Activated CD4-positive, alpha-beta T cell treated with anti-CD3 and anti-CD28 coated beads, Interleukin-2, amount 50 U/mL, for 4 hours (primary cell): Measurements from ENCODE around the gene SCAMP4.

Experiments used
- DNase-seq, 2 experiments: peaks; one replicate each; pipeline ENCODE4 v3.0.0-alpha.2; 2020

The SCAMP4 gene

GRCh38 chr19:1914826-1915341 is 9.7 kb downstream of the SCAMP4 start:
- DNase-seq, result no peak

GRCh38 chr19:1917146-1917545 is 11.9 kb downstream of the SCAMP4 start:
- DNase-seq, result no peak

- DNase-seq, result no peak
These were observed 12.7 kb downstream of the SCAMP4 start for GRCh38 chr19:1917926-1918325.

DNA sequence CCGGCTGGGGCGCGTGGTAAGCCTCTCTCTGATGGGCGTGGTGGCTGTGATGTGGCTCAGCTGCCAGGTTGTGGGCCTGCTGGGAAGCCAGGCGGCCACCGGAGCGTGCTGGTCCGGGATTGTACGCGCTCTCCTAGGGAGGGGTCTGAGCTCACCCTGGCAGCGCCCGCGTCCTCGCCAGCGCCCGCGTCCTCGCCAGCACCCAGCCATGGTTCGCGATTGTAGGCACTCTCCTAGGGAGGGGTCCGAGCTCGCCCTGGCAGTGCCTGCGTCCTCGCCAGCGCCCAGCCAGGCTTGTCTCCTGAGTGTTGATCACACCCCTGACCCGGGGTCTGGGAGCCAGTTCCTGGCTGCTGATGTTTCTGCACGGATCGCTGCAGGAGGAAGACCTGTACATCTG is 13.8 kb downstream of the SCAMP4 start:
- DNase-seq, result no peak

- no peak for DNase-seq
These were observed 15.4 kb downstream of the SCAMP4 start for GRCh38 chr19:1920644-1921043.

DNA sequence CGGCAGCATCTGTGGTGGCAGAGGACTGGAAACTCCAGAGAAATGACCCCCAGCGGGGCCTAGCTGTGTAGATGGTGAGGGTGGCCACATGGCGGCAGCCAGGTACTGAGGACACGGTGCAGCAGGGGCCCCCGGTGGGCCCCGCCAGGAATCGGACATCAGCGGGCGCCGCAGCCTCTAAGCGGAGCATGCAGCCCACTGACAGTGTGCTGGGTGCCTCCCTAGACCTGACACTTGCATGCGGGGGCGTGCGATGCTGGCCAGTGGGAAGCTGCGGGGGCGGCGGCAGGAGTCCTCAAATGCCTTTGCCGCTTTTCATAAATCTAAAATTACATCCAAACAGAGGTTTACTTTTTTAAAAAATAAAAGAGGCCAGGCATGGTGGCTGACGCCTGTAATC is 16.1 kb downstream of the SCAMP4 start:
- DNase-seq, result no peak

- no peak for DNase-seq
These were observed 16.6 kb downstream of the SCAMP4 start for GRCh38 chr19:1921825-1922224.

DNA sequence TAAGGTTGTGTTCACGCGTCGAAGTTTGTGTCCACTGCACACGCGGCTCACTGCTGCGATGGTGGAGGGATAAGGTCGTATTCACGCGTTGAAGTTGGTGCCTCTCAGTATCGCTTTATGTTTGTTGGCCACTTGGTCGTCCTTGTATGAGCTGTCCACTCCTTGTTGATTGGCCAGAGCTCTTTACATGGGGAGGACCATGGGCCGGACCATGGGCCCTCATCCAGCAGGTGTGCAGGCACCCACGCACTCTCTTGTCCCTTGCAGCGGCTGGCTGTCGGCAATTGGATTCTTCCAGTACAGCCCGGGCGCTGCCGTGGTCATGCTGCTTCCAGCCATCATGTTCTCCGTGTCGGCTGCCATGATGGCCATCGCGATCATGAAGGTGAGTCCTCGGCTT is 17.6 kb downstream of the SCAMP4 start:
- DNase-seq, result no peak

- DNase-seq, result peak in 1 of 2 experiments; percentile 47
These were observed 18.1 kb downstream of the SCAMP4 start for GRCh38 chr19:1923319-1923718.

DNA sequence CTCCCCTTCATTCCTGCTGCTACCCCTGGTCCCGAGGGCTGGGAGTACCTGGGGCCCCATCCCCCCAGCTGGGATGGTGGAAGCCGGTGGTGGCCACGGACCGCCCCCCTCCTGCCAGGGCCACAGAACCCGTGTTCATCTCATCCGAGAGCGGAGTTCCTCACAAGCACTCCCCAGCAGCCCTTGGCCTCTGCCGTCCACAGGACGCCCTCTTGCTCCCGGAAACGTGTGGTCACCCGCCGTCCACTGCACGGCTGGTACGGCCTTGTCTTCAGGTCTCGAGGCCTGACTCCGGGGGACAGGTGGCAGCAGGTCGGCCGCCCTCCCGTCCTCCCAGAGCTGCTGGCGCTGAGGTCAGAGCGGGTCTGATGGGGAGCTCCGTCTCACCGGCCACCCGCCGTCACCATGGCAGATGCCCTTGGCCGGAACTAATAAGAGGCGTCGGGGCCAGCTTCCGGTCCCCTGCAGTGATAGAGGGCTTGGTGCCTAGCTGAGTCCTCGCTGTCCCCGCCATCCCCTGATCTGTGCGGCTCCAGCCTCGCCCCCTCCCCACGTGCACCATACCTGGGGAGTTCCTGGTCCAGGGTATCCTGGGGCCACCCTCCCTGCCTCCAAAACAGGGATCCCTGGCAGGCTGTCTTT is 19.2 kb downstream of the SCAMP4 start:
- DNase-seq, result no peak

DNA sequence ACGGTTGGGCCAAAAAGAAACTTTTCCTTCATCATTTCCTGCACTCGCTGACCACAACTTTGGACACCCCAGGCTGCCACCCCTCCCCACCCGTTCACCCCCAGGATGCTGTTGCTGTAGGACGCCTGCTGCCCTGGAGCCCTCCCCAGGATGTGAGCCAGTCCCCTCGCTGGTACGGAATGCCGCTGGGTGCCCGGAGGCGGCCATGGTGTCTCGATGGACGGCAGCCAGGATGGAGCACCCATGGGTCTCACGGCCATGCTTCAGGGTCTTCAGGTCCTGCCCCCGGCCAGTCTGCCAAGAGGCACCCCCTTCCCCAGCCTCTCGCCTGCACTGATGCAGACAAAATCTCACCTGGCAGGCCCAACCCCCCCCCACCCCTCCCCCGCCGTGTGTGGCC is 20.3 kb downstream of the SCAMP4 start:
- DNase-seq, result no peak

- DNase-seq, result peak; percentile 73 to 74
These were observed 24.0 kb downstream of the SCAMP4 start for GRCh38 chr19:1929021-1929742.

DNA sequence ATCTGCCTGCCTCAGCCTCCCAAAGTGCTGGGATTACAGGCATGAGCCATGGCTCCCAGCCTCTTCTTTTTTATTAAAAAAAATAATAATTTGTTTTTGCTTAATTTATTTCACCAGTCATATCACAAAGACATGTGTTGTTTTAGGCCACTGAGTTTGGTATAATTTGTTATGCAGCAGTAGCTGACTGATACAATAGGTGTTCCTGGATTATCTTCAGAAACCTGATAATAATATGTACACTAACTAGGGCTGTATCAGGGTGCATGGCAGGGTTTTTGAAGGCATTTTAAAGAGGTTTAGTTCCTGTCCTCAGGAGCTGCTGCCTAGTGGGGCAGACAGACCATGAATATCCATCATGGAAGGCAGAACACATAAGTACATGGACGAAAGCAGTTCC is 26.2 kb downstream of the SCAMP4 start:
- DNase-seq, result no peak

DNA sequence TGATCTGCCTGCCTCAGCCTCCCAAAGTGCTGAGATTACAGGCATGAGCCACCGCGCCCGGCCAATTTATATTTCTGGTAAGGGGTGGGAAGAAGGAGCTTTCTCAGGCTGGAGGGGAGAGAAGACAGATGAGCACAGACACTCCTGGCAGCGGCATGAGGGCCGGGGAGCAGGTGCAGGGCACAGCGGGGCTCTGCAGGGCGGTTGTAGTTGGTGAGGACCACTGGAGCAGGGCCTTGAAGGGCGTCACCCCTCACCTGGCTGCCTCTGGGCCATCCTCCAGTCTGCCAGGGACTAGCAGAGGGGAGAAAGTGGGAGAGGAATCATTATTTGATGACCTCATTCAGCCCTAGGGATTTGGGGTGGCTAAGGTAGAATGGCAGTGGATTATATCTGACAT is 27.2 kb downstream of the SCAMP4 start:
- no peak for DNase-seq

- DNase-seq, result no peak
These were observed 28.0 kb downstream of the SCAMP4 start for GRCh38 chr19:1933244-1933643.

- no peak for DNase-seq
These were observed 28.7 kb downstream of the SCAMP4 start for GRCh38 chr19:1933942-1934341.

GRCh38 chr19:1935484-1936208 is 30.4 kb downstream of the SCAMP4 start:
- DNase-seq, result no peak

GRCh38 chr19:1936430-1936829 is 31.2 kb downstream of the SCAMP4 start:
- DNase-seq, result no peak

DNA sequence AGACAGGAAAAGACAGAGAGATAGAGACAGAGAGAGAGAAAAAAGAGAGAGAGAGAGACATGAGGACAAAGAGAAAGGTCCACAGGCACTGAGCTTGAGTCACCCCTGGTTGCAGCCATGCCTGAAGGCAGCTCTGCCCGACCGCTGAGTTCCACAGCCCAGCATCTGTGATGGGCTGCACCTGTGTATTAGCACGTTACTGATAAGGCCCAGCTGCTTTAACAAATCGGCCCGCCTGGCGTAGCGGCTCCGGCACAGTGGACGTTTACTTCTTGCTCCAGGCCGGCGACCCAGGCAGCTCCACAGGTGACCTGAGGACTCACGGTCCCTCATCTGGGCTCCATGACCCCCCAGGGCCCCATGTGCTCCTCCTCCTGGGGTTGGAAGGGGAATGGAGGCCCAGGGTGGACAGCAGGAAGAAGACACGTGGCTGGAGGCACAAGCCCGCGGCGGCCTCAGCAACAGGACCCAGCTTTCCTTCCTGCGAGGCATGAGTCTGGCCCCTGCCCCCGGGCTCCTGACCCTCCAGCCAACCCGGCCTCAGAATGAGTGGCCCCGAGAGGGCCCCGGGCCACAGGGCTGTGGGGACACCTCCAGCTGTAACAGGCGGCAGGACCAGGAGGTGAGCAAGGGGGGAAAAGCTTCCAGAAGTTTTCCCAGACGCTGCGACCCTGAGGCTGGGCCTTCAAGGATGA is 31.9 kb downstream of the SCAMP4 start:
- DNase-seq, result no peak

- DNase-seq, result no peak
These were observed 32.9 kb downstream of the SCAMP4 start for GRCh38 chr19:1938071-1938470.

GRCh38 chr19:1941146-1942077 is 36.2 kb downstream of the SCAMP4 start, which contains the start of gene CSNK1G2:
TSS of gene CSNK1G2 (plus strand) at chr19:1941172. CDS start at chr19:1969773, 28,601 bp downstream.
- peak in 1 of 2 experiments; percentile 31 for DNase-seq
